Measurements from ENCODE around the gene RHOBTB3. TPM values are rescaled to one million over a fixed set of nuclear protein-coding genes. Genes with fewer than 3 reads are reported as not detected.

RHOBTB3 gene
- polyA plus RNA-seq (2013, experiment 1 of 4), result 6.0 TPM
- polyA plus RNA-seq (2013, experiment 2 of 4), result 4.7 TPM
- 9.0 TPM for polyA plus RNA-seq (2013, experiment 3 of 4)
- 10.0 TPM for polyA plus RNA-seq (2013, experiment 4 of 4)

GRCh38 chr5:95730730-95731570, at the start of gene RHOBTB3:
RHOBTB3 (plus strand) TSS chr5:95731336; CDS start chr5:95731683, 347 bp downstream.
- WGBS, 2 experiments, result 0% methylated on average over 78 of the region's 78 CpGs
- Histone ChIP-seq H3K27me3 (ENCODE audit: control insufficient read depth, insufficient read depth, low read length, poor library complexity, severe bottlenecking) (peaks cover 52% of the 10 kb centered on the region), H3K4me3 (ENCODE audit: insufficient read depth, low read depth, low read length) (peak within 1 kb of the TSS; percentile 59), H3K27ac (ENCODE audit: insufficient read depth, low read depth, low read length, poor library complexity, severe bottlenecking) (peak within 1 kb of the TSS; percentile 45), H3K4me1 (ENCODE audit: control insufficient read depth, insufficient read depth, low read length) (no peaks in the 10 kb centered on the region), H3K9me3 (ENCODE audit: control insufficient read depth, low read length) (no peaks in the 10 kb centered on the region), H3K36me3 (ENCODE audit: control insufficient read depth, insufficient read depth, low read length) (no peaks in the 10 kb centered on the region)

DNA sequence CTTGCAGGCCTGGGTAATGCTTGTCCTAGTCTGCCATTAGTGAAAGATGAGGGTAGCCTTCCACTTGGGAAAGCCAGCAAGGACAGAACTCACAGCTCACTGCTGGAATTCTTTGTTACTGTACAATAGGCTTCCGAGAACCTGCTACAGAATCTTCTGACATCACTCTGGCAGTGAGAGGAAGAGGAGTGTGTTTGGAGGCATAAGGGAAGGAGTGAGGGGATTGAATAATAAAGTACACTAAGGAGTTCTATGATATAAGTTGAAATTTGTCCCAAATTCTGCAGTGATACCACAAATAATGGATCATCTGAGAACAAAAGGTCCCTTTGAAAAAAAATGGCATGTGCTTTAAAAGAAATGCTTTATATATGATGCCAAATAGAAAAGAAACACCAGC, 48.2 kb upstream of the RHOBTB3 start, which contains the start of gene SPATA9:
TSS of gene SPATA9 (minus strand) at position 101 of the 400 bp plus-strand sequence. CDS start 137 bp downstream, outside the sequence.
- Histone ChIP-seq H3K36me3 (ENCODE audit: control insufficient read depth, insufficient read depth, low read length) (no peaks in the 10 kb centered on the region), H3K27ac (ENCODE audit: insufficient read depth, low read depth, low read length, poor library complexity, severe bottlenecking) (no peak within 1 kb of the TSS)
- WGBS, 2 experiments, result 14 to 42% methylated on average over 1 of the region's 1 CpG

GRCh38 chr5:95684361-95684760, 46.8 kb upstream of the RHOBTB3 start:
- Histone ChIP-seq H3K27me3 (ENCODE audit: control insufficient read depth, insufficient read depth, low read length, poor library complexity, severe bottlenecking) (no peaks in the 10 kb centered on the region), H3K4me3 (ENCODE audit: insufficient read depth, low read depth, low read length) (no peak overlapping the region), H3K27ac (ENCODE audit: insufficient read depth, low read depth, low read length, poor library complexity, severe bottlenecking) (no peak overlapping the region), H3K9me3 (ENCODE audit: control insufficient read depth, low read length) (no peaks in the 10 kb centered on the region), H3K36me3 (ENCODE audit: control insufficient read depth, insufficient read depth, low read length) (no peaks in the 10 kb centered on the region), H3K4me1 (ENCODE audit: control insufficient read depth, insufficient read depth, low read length) (peaks cover 3% of the 10 kb centered on the region)
- 92 to 100% methylated on average over 1 of the region's 2 CpGs for WGBS, 2 experiments

More for the DNA sequence above, 48.2 kb upstream of the RHOBTB3 start, which contains the start of gene SPATA9:
- Histone ChIP-seq H3K4me3 (ENCODE audit: insufficient read depth, low read depth, low read length) (no peak within 1 kb of the TSS), H3K9me3 (ENCODE audit: control insufficient read depth, low read length) (no peaks in the 10 kb centered on the region), H3K4me1 (ENCODE audit: control insufficient read depth, insufficient read depth, low read length) (peaks cover 3% of the 10 kb centered on the region), H3K27me3 (ENCODE audit: control insufficient read depth, insufficient read depth, low read length, poor library complexity, severe bottlenecking) (no peaks in the 10 kb centered on the region)

DNA sequence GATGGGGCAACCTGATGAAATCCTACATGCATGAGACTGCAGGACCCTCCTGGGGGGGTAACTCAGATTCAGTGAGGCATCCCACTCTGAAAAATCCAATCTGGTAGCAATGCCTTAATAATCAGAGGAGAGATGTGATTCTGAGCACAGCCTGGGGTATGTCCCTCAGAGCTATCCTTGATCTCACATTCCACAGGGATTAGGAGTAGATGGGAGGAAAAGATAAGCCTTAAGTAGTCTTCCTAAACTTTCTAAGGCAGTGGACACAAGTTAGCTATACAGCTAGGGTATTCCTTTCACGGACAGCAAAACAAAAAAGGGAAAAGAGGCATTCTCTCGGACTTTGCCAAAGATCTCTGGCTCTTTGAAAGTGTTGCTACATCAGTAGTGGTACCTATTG, 44.5 kb upstream of the RHOBTB3 start:
- Histone ChIP-seq H3K4me1 (ENCODE audit: control insufficient read depth, insufficient read depth, low read length) (peaks cover 3% of the 10 kb centered on the region), H3K27ac (ENCODE audit: insufficient read depth, low read depth, low read length, poor library complexity, severe bottlenecking) (no peak overlapping the region), H3K9me3 (ENCODE audit: control insufficient read depth, low read length) (no peaks in the 10 kb centered on the region), H3K27me3 (ENCODE audit: control insufficient read depth, insufficient read depth, low read length, poor library complexity, severe bottlenecking) (no peaks in the 10 kb centered on the region), H3K4me3 (ENCODE audit: insufficient read depth, low read depth, low read length) (no peak overlapping the region), H3K36me3 (ENCODE audit: control insufficient read depth, insufficient read depth, low read length) (no peaks in the 10 kb centered on the region)
- WGBS, 2 experiments, result 81 to 84% methylated on average over 2 of the region's 2 CpGs

DNA sequence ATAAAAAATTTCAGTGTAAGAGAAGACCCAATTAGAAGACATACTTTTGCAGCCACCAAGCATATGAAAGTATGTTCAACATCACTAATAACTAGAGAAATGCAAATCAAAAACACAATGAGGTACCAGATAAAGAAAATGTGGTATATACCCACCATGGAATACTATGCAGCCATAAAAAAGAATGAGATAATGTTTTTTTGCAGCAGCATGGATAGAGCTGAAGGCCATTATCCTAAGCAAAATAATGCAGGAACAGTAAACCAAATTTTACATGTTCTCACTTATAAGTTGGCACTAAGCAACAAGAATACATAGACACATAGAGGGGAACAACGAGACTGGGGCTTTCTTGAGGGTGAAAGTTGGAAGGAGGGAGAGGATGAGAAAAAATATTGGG, 41.5 kb upstream of the RHOBTB3 start:
- WGBS, 2 experiments, result 90% methylated on average over 1 of the region's 1 CpG; no CpG with 5 or more reads in 1 of the 2 experiments
- no peak overlapping the region for H3K4me3 ChIP-seq (ENCODE audit: insufficient read depth, low read depth, low read length)
- no peaks in the 10 kb centered on the region for H3K27me3 ChIP-seq (ENCODE audit: control insufficient read depth, insufficient read depth, low read length, poor library complexity, severe bottlenecking)
- H3K9me3 ChIP-seq (ENCODE audit: control insufficient read depth, low read length), result no peaks in the 10 kb centered on the region
- no peaks in the 10 kb centered on the region for H3K36me3 ChIP-seq (ENCODE audit: control insufficient read depth, insufficient read depth, low read length)
- H3K4me1 ChIP-seq (ENCODE audit: control insufficient read depth, insufficient read depth, low read length), result no peaks in the 10 kb centered on the region
- H3K27ac ChIP-seq (ENCODE audit: insufficient read depth, low read depth, low read length, poor library complexity, severe bottlenecking), result no peak overlapping the region

DNA sequence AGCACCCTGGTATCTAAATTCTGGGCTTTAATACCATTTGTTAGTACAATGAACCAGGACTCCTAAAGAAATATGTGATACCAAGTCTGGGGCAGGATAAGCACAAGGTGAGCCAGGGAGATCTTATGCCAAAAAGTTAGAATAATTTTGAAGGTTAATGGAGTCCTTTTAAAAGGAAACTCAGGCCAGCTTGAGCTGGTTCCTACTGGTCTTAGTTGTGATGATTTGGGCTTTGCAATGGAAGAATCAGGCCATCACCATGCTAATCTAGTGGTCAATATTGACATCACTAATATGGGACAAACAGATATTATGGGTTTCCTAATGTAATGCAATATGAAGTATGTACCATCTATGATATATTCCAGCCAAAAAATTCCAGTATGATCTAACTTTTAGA, 40.8 kb upstream of the RHOBTB3 start:
- H3K9me3 ChIP-seq (ENCODE audit: control insufficient read depth, low read length), result no peaks in the 10 kb centered on the region
- no peak overlapping the region for H3K4me3 ChIP-seq (ENCODE audit: insufficient read depth, low read depth, low read length)
- no peaks in the 10 kb centered on the region for H3K36me3 ChIP-seq (ENCODE audit: control insufficient read depth, insufficient read depth, low read length)
- H3K4me1 ChIP-seq (ENCODE audit: control insufficient read depth, insufficient read depth, low read length), result no peaks in the 10 kb centered on the region
- H3K27ac ChIP-seq (ENCODE audit: insufficient read depth, low read depth, low read length, poor library complexity, severe bottlenecking), result no peak overlapping the region
- no peaks in the 10 kb centered on the region for H3K27me3 ChIP-seq (ENCODE audit: control insufficient read depth, insufficient read depth, low read length, poor library complexity, severe bottlenecking)

DNA sequence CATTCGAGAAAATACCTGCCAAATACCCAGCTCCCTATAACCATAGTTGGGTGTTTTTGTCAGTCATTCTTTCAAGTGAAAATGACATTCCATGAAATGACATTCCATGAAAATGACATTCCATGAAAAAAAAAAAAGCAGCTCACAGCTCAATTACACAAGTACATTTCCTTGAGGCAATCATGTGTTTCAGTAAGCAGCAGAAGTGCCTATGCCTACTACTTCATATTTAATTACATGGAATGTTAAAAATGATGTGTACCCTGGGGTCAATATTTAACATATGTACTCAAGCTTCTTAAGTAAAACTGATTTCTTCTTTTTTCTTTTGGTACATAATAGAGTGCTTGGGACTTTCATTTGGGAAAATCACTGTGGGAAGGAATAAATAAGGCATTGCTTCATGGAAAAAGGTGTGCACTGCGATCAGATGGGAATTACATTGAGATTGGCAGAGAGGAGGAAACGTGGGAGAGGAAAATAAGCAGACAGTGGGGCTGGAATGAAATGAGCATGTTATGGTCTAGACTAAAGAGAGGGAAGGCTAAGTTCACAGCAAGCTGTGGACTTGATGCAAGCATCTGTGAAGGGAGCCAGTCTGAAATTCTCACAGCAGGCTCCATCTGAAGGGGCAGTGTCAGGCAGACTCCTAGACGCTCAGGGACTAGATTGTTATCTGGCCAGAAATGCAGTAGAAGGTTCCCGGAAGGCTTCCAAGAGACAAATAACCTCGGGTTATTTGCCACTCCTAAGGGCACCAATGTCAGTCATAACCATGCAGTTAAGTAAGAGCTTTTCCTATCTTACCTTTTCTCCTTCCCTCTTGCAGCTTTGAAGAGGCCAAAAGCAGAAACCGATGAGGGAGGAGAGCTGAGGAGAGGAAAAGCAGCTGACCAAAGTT, 33.1 kb upstream of the RHOBTB3 start:
- Histone ChIP-seq H3K27me3 (ENCODE audit: control insufficient read depth, insufficient read depth, low read length, poor library complexity, severe bottlenecking) (no peaks in the 10 kb centered on the region), H3K9me3 (ENCODE audit: control insufficient read depth, low read length) (no peaks in the 10 kb centered on the region), H3K36me3 (ENCODE audit: control insufficient read depth, insufficient read depth, low read length) (no peaks in the 10 kb centered on the region), H3K27ac (ENCODE audit: insufficient read depth, low read depth, low read length, poor library complexity, severe bottlenecking) (no peak overlapping the region), H3K4me3 (ENCODE audit: insufficient read depth, low read depth, low read length) (no peak overlapping the region), H3K4me1 (ENCODE audit: control insufficient read depth, insufficient read depth, low read length) (no peaks in the 10 kb centered on the region)
- 83 to 87% methylated on average over 6 to 7 of the region's 7 CpGs for WGBS, 2 experiments

- H3K4me1 ChIP-seq (ENCODE audit: control insufficient read depth, insufficient read depth, low read length), result no peaks in the 10 kb centered on the region
- 94 to 96% methylated on average over 1 of the region's 1 CpG for WGBS, 2 experiments
- H3K27me3 ChIP-seq (ENCODE audit: control insufficient read depth, insufficient read depth, low read length, poor library complexity, severe bottlenecking), result no peaks in the 10 kb centered on the region
- H3K4me3 ChIP-seq (ENCODE audit: insufficient read depth, low read depth, low read length), result no peak overlapping the region
- H3K9me3 ChIP-seq (ENCODE audit: control insufficient read depth, low read length), result no peaks in the 10 kb centered on the region
- H3K36me3 ChIP-seq (ENCODE audit: control insufficient read depth, insufficient read depth, low read length), result no peaks in the 10 kb centered on the region
- no peak overlapping the region for H3K27ac ChIP-seq (ENCODE audit: insufficient read depth, low read depth, low read length, poor library complexity, severe bottlenecking)
These were observed 31.8 kb upstream of the RHOBTB3 start for GRCh38 chr5:95699337-95699736.

GRCh38 chr5:95701074-95701473, 30.1 kb upstream of the RHOBTB3 start:
- Histone ChIP-seq H3K9me3 (ENCODE audit: control insufficient read depth, low read length) (no peaks in the 10 kb centered on the region), H3K27me3 (ENCODE audit: control insufficient read depth, insufficient read depth, low read length, poor library complexity, severe bottlenecking) (no peaks in the 10 kb centered on the region), H3K36me3 (ENCODE audit: control insufficient read depth, insufficient read depth, low read length) (no peaks in the 10 kb centered on the region), H3K4me3 (ENCODE audit: insufficient read depth, low read depth, low read length) (no peak overlapping the region), H3K4me1 (ENCODE audit: control insufficient read depth, insufficient read depth, low read length) (no peaks in the 10 kb centered on the region), H3K27ac (ENCODE audit: insufficient read depth, low read depth, low read length, poor library complexity, severe bottlenecking) (no peak overlapping the region)

- Histone ChIP-seq H3K9me3 (ENCODE audit: control insufficient read depth, low read length) (no peaks in the 10 kb centered on the region), H3K36me3 (ENCODE audit: control insufficient read depth, insufficient read depth, low read length) (no peaks in the 10 kb centered on the region), H3K4me3 (ENCODE audit: insufficient read depth, low read depth, low read length) (no peak overlapping the region), H3K27me3 (ENCODE audit: control insufficient read depth, insufficient read depth, low read length, poor library complexity, severe bottlenecking) (no peaks in the 10 kb centered on the region), H3K27ac (ENCODE audit: insufficient read depth, low read depth, low read length, poor library complexity, severe bottlenecking) (no peak overlapping the region), H3K4me1 (ENCODE audit: control insufficient read depth, insufficient read depth, low read length) (no peaks in the 10 kb centered on the region)
- 83 to 100% methylated on average over 1 of the region's 1 CpG for WGBS, 2 experiments
These were observed 27.0 kb upstream of the RHOBTB3 start for GRCh38 chr5:95704150-95704549.

Measured in ectodermal cell (in vitro differentiated cells).